D341Med (cell line): Measurements from ENCODE around the gene RBMX.

Experiments
- DNase-seq: peaks from one replicate; pipeline ENCODE4 v3.0.0; 2012; ENCODE audit warnings: low spot score

The RBMX gene

DNA sequence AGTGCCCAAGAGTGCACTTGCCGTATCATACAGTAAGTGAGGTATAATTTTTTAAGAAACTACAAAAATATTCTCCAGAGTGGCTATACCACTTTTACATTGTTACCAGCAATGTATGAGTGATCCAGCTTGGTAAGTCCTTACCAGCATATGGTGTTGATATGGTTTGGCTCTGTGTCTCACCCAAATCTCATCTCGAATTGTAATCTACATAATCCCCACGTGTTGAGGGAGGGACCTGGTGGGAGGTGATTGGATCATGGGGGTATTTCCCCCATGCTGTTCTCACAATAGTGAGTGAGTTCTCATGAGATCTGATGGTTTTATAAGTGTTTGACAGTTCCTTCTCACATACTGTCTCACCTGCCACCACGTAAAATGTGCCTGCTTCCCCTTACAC lies 44.8 kb downstream of the RBMX start:
- DNase-seq, result no peak

GRCh38 chrX:136829413-136829812 lies 51.1 kb downstream of the RBMX start:
- DNase-seq, result no peak

DNA sequence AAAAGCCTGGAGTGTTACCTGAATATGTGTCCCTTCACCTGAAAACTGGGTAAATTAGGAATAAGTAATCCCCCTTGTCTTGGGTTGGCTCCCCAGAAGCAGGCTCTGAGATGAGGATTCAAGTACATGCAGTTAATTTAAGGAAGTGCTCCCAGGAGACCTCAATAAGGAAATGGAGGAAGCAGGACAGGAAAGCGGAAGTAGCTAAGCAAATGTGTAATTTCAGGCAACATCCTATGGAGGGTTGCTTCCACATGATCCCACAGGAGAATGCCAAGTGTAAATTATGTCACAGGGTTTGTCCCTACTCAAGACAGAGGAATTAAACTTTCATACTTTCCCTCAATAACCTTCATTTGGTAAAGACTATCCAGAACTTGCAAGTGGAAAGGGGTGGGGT lies 51.7 kb downstream of the RBMX start:
- DNase-seq, result no peak

GRCh38 chrX:136827026-136827425 lies 53.5 kb downstream of the RBMX start:
- no peak for DNase-seq

DNA sequence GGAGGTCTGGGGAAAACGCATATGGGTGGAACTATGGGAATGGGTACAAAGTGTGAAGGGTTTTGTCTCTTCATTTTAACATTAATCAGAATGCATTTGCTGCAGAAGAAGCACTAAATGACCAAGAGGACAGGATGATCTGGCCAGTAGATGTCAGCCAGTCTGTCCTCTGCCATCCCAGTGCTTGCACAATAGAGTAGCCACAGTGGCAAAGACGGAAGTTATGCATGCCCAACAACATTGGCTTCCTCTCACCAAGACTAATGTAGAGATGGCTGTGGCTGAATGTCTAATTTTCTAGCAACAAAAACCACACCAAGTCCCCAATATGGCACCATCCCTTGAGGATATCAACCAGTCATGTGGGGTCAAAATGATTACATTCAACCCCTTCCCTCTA lies 54.8 kb downstream of the RBMX start:
- no peak for DNase-seq
